C4-2B (cell line): ENCODE data around the gene PTPRA.

Experiments
- ZFX ChIP-seq: fragments of 450-650 bp; IDR thresholded peaks from 2 replicates; pipeline ENCODE4 v1.6.1; 2017
- TF ChIP-seq, protein P1 (sequence below): fragments of 450-650 bp; conservative IDR thresholded peaks from 2 replicates; pipeline ENCODE4 v1.5.1; 2017; ENCODE audit warnings: mild to moderate bottlenecking

DNA sequence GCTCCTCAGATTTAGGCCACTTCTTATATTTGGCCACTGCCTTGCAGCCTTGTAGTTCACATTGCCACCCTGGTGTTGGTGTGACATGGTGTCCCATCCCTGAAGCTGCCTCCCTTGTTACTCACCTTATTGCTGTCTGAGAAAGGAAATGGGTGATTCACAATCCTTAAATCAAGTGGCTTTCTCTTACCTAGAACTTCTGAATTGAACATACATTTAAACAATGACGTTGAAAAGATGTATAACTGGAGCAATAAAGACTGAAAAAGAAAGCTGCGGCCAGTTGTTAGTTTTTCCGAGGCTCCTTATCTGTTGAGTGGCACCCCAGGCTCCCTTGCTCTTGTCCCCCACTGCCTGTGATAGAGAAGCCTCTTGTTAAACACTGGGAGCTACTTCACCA lies 141.4 kb downstream of the PTPRA start:
- TF ChIP-seq, protein P1, sequence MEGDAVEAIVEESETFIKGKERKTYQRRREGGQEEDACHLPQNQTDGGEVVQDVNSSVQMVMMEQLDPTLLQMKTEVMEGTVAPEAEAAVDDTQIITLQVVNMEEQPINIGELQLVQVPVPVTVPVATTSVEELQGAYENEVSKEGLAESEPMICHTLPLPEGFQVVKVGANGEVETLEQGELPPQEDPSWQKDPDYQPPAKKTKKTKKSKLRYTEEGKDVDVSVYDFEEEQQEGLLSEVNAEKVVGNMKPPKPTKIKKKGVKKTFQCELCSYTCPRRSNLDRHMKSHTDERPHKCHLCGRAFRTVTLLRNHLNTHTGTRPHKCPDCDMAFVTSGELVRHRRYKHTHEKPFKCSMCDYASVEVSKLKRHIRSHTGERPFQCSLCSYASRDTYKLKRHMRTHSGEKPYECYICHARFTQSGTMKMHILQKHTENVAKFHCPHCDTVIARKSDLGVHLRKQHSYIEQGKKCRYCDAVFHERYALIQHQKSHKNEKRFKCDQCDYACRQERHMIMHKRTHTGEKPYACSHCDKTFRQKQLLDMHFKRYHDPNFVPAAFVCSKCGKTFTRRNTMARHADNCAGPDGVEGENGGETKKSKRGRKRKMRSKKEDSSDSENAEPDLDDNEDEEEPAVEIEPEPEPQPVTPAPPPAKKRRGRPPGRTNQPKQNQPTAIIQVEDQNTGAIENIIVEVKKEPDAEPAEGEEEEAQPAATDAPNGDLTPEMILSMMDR: no peak
- no peak for TF ChIP-seq ZFX
